Hepatocyte (in vitro differentiated cells): ENCODE measurements around the gene SLC9B1. TPM values are rescaled to one million over a fixed set of nuclear protein-coding genes. Genes with fewer than 3 reads are reported as not detected.

Experiments
- DNase-seq: peaks from one replicate; pipeline ENCODE4 v3.0.0-alpha.2; 2016; ENCODE audit warnings: low spot score
- H2AFZ ChIP-seq: fragments of 200-600 bp; sonication (generic); 2 replicates; pipeline ENCODE4 v1.6.0; 2016; ENCODE audit warnings: antibody characterized with exemption, mild to moderate bottlenecking
- H3K27ac ChIP-seq: fragments of 200-600 bp; sonication (generic); 2 replicates; pipeline ENCODE4 v1.5.1; 2016; ENCODE audit warnings: mild to moderate bottlenecking
- H3K27me3 ChIP-seq: fragments of 200-600 bp; sonication (generic); 2 replicates; pipeline ENCODE4 v1.6.1; 2016
- H3K36me3 ChIP-seq: fragments of 200-600 bp; sonication (generic); replicated peaks from 2 replicates; pipeline ENCODE4 v1.5.1; 2016; ENCODE audit warnings: low read depth; ENCODE audit not compliant: insufficient read depth
- H3K4me1 ChIP-seq: fragments of 200-600 bp; sonication (generic); 2 replicates; pipeline ENCODE4 v1.5.1; 2016; ENCODE audit warnings: mild to moderate bottlenecking, moderate library complexity; ENCODE audit not compliant: insufficient read depth
- H3K4me2 ChIP-seq: fragments of 200-600 bp; sonication (generic); 2 replicates; pipeline ENCODE4 v1.6.0; 2016
- H3K4me3 ChIP-seq: fragments of 200-600 bp; sonication (generic); 2 replicates; pipeline ENCODE4 v1.5.1; 2016; ENCODE audit warnings: mild to moderate bottlenecking
- H3K79me2 ChIP-seq: fragments of 200-600 bp; sonication (generic); 2 replicates; pipeline ENCODE4 v1.6.0; 2017; ENCODE audit warnings: mild to moderate bottlenecking
- H3K9me2 ChIP-seq: fragments of 200-600 bp; sonication (generic); replicated peaks from 2 replicates; pipeline ENCODE4 v1.6.0; 2017; ENCODE audit warnings: mild to moderate bottlenecking; ENCODE audit not compliant: insufficient read depth
- H3K9me3 ChIP-seq: fragments of 200-600 bp; sonication (generic); 2 replicates; pipeline ENCODE4 v1.5.1; 2016; ENCODE audit warnings: low read depth, mild to moderate bottlenecking
- H4K20me1 ChIP-seq: fragments of 200-600 bp; sonication (generic); 2 replicates; pipeline ENCODE4 v1.6.0; 2016; ENCODE audit warnings: mild to moderate bottlenecking; ENCODE audit not compliant: insufficient read depth, poor library complexity, severe bottlenecking
- CTCF ChIP-seq: fragments of 200-600 bp; sonication (generic); IDR thresholded peaks from 2 replicates; pipeline ENCODE4 v1.5.1; 2016; ENCODE audit warnings: antibody characterized with exemption, mild to moderate bottlenecking; ENCODE audit not compliant: poor library complexity
- EZH2 ChIP-seq: fragments of 200-600 bp; sonication (generic); IDR thresholded peaks from 2 replicates; pipeline ENCODE4 v1.6.1; 2016; ENCODE audit warnings: antibody characterized with exemption, mild to moderate bottlenecking, borderline replicate concordance
- EZH2phosphoT487 ChIP-seq: fragments of 200-600 bp; sonication (generic); IDR thresholded peaks from one replicate; pipeline ENCODE4 v1.6.1; 2018; ENCODE audit warnings: antibody characterized with exemption, mild to moderate bottlenecking, low read depth, moderate library complexity; ENCODE audit not compliant: unreplicated experiment, severe bottlenecking
- WGBS: methylation state at CpG from one replicate; pipeline ENCODE4 v1.1.6; 2016; ENCODE audit warnings: low lambda C conversion rate; ENCODE audit errors: missing lambda C conversion rate; 5-methylcytosine and 5-hydroxymethylcytosine counted together
- polyA plus RNA-seq: library from polyadenylated mRNA; unstranded; fragments of >200 nt; fragmentation: Nextera tagmentation; extraction: Ambion mirVana; gene quantifications from 2 replicates; pipeline ENCODE4 v1.2.1, GENCODE V29; 2016
- total RNA-seq: library from RNA; depleted of rRNA; stranded (reverse); fragments of >200 nt; gene quantifications from 2 replicates; pipeline ENCODE4 v1.2.3, GENCODE V29; 2014

SLC9B1 gene
- total and polyA plus RNA-seq, 2 experiments from 2014 or later = not detected

DNA sequence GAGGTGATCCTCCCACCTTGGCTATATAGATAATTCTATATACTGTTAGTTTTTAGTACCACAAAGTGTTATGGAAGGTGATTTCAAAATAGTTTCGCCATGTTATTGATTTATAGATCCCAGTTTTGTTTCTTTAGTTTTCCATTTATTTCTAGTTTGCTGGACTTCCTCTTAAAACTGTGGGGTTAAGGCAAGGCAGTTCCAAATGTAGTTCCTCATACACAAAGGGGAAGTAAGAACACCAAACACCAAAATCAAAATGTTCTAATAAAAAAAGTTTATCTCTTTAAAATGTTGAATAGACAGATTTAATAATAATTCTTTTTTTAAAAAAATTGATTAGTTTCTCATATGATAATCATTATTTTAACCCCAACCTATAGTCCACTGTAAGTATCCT is 157.5 kb downstream of the SLC9B1 start:
- WGBS = 88% methylated on average over 1 of the region's 1 CpG
- Histone ChIP-seq H3K36me3 (no peaks in the 10 kb centered on the region), H3K79me2 (peaks cover 25% of the 10 kb centered on the region), H2AFZ (no peak overlapping the region), H3K9me2 (no peaks in the 10 kb centered on the region), H4K20me1 (no peaks in the 10 kb centered on the region), H3K27me3 (no peaks in the 10 kb centered on the region), H3K4me2 (no peak overlapping the region), H3K9me3 (no peaks in the 10 kb centered on the region), H3K4me1 (no peaks in the 10 kb centered on the region), H3K4me3 (no peak overlapping the region), H3K27ac (no peak overlapping the region)
- no peak for DNase-seq
- TF ChIP-seq EZH2phosphoT487 (no peak), CTCF (no peak), EZH2 (no peak)

GRCh38 chr4:102860611-102861324 is 158.7 kb downstream of the SLC9B1 start:
- Histone ChIP-seq H3K36me3 (no peaks in the 10 kb centered on the region), H3K4me3 (no peak overlapping the region), H3K79me2 (peaks cover 16% of the 10 kb centered on the region), H3K27ac (no peak overlapping the region), H3K4me2 (no peak overlapping the region), H4K20me1 (no peaks in the 10 kb centered on the region), H3K4me1 (no peaks in the 10 kb centered on the region), H3K9me3 (no peaks in the 10 kb centered on the region), H3K27me3 (no peaks in the 10 kb centered on the region), H3K9me2 (no peaks in the 10 kb centered on the region), H2AFZ (no peak overlapping the region)
- no peak for DNase-seq
- TF ChIP-seq EZH2phosphoT487 (no peak), EZH2 (no peak), CTCF (no peak)
- 98% methylated on average over 2 of the region's 2 CpGs for WGBS

- 94% methylated on average over 2 of the region's 2 CpGs for WGBS
- Histone ChIP-seq H3K27me3 (no peaks in the 10 kb centered on the region), H2AFZ (no peak overlapping the region)
Observed at GRCh38 chr4:102858828-102859464, 160.6 kb downstream of the SLC9B1 start.

More at GRCh38 chr4:102858828-102859464, 160.6 kb downstream of the SLC9B1 start:
- no peak overlapping the region for H3K27ac ChIP-seq
- no peak overlapping the region for H3K4me2 ChIP-seq
- H3K4me3 ChIP-seq = no peak overlapping the region
- H3K9me2 ChIP-seq = no peaks in the 10 kb centered on the region
- H3K9me3 ChIP-seq = no peaks in the 10 kb centered on the region
- TF ChIP-seq EZH2phosphoT487 = no peak
- no peak for TF ChIP-seq EZH2
- TF ChIP-seq CTCF = no peak
- no peak for DNase-seq
- H4K20me1 ChIP-seq = no peaks in the 10 kb centered on the region
- no peaks in the 10 kb centered on the region for H3K36me3 ChIP-seq
- no peaks in the 10 kb centered on the region for H3K4me1 ChIP-seq
- H3K79me2 ChIP-seq = peaks cover 4% of the 10 kb centered on the region

Other genes with a start within 250 kb of the SLC9B1 start
- gene UBE2D3, start 192.2 kb downstream of the SLC9B1 start, total RNA-seq = 418 and 434 TPM in 2 replicates
- gene UBE2D3, start 192.2 kb downstream of the SLC9B1 start, polyA plus RNA-seq = 272 and 277 TPM in 2 replicates
- 54.6 and 58.4 TPM in 2 replicates for gene CISD2, start 150.7 kb downstream of the SLC9B1 start, total RNA-seq
- 70.6 and 76.7 TPM in 2 replicates for gene CISD2, start 150.7 kb downstream of the SLC9B1 start, polyA plus RNA-seq
- gene SLC9B2, start 57.1 kb upstream of the SLC9B1 start, total RNA-seq = 15.7 and 20.5 TPM in 2 replicates
- 13.8 and 14.5 TPM in 2 replicates for gene SLC9B2, start 57.1 kb upstream of the SLC9B1 start, polyA plus RNA-seq
- gene BDH2, start 80.1 kb upstream of the SLC9B1 start, total RNA-seq = 118 and 137 TPM in 2 replicates
- gene BDH2, start 80.1 kb upstream of the SLC9B1 start, polyA plus RNA-seq = 84.2 and 86.4 TPM in 2 replicates
- gene CENPE, start 178.6 kb upstream of the SLC9B1 start, total RNA-seq = 4.9 and 6.3 TPM in 2 replicates
- 1.2 and 4.3 TPM in 2 replicates for gene CENPE, start 178.6 kb upstream of the SLC9B1 start, polyA plus RNA-seq